ENCODE results near the gene CCDC185.

Gene CCDC185

GRCh38 chr1:223437151-223437550, 43.9 kb downstream of the CCDC185 start:
- no peak for DNase-seq

GRCh38 chr1:223443397-223443796, 50.2 kb downstream of the CCDC185 start:
- no peak for DNase-seq

- DNase-seq: no peak
Measured at GRCh38 chr1:223444411-223444810, 51.2 kb downstream of the CCDC185 start.
